ENCODE results near the gene MPV17.
A peak's percentile ranks its signal among the peaks of the same experiment; 100 is the strongest.
"Not testable (repeated sequence)": the region's sequence is repeated elsewhere in the genome, so short reads cannot be mapped to it uniquely, and the experiment has no call there.

MPV17 gene

DNA sequence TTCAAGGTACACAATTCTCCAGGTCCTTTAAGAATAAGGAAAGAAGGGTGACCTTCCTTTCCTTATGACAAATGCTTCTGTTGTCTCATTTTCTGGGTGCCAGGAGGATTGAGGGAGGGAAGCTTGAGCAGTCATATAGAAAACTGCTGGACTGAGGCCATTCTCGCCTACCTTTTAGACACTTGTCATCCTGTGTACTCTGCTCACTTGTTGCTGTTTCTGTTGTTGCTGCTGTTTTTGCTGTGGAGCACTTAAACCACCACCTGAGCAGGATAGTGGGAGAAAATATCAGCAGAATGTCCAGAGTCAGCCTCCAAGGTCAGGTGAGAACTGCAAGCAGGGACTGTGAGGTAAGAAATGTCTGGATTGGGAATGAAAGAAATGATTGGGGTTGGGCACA is 44.9 kb downstream of the MPV17 start:
- H3K4me3 Mint-ChIP-seq = no peak overlapping the region
- DNase-seq (no peak), ATAC-seq (replicated peaks) (no peak)
- no peak overlapping the region for H3K27ac Mint-ChIP-seq
- no peaks in the 10 kb centered on the region for H3K9me3 Mint-ChIP-seq
- H3K36me3 Mint-ChIP-seq (ENCODE audit: insufficient read depth) = no peaks in the 10 kb centered on the region
- H3K27me3 Mint-ChIP-seq = peaks cover 55 to 86% of the 10 kb centered on the region in 2 donors
- H3K4me1 Mint-ChIP-seq (ENCODE audit: low read depth in 2 of 2) = no peaks in the 10 kb centered on the region

DNA sequence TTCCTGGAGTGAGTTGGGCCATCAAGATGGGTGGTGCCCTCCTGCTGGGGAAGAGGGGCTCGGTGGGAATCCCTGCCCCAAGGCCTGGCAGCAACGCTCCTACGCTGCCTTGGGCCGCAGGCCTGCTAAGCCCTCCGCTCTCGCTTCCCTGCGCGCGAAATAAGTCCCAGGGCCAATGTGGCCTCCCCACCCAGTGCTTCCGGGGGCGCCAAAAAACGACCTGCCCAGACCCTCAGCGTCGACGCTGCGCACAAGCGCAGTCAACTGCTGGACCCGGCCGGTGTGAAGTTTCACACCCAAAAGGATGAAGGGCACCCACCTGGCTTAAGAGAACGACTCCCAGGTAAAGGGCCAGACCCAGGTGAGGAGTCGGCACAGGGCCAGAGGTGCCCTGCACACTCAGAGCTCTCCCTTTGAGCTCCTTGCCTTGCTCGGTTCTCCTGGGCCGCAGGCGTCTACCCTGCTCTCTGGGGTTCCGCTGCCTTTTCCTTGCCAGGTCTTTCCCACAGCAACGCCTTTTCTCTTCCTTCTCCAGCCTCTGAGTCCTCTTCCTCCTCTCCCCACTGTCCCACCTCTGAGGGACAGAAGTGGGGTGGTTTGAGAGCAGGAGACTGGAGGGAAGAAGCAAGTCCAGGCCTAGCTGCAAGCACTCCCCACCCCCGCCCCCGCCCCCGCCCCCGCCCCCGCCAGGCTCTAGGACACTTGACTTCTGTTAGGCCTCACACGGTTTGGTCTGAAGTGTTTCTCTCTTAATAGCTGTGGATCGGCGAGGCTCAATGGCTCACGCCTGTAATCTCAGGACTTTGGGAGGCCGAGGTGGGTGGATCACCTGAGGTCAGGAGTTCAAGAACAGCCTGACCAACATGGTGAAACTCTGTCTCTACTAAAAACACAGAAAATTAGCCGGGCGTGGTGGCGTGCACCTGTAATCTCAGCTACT is 47.4 kb downstream of the MPV17 start, which contains the start of gene DNAJC5G:
Gene DNAJC5G (plus strand): TSS at position 223 of the 940 bp plus-strand sequence. CDS start 1,296 bp downstream, outside the sequence.
- H3K27ac Mint-ChIP-seq = no peak within 1 kb of the TSS

DNA sequence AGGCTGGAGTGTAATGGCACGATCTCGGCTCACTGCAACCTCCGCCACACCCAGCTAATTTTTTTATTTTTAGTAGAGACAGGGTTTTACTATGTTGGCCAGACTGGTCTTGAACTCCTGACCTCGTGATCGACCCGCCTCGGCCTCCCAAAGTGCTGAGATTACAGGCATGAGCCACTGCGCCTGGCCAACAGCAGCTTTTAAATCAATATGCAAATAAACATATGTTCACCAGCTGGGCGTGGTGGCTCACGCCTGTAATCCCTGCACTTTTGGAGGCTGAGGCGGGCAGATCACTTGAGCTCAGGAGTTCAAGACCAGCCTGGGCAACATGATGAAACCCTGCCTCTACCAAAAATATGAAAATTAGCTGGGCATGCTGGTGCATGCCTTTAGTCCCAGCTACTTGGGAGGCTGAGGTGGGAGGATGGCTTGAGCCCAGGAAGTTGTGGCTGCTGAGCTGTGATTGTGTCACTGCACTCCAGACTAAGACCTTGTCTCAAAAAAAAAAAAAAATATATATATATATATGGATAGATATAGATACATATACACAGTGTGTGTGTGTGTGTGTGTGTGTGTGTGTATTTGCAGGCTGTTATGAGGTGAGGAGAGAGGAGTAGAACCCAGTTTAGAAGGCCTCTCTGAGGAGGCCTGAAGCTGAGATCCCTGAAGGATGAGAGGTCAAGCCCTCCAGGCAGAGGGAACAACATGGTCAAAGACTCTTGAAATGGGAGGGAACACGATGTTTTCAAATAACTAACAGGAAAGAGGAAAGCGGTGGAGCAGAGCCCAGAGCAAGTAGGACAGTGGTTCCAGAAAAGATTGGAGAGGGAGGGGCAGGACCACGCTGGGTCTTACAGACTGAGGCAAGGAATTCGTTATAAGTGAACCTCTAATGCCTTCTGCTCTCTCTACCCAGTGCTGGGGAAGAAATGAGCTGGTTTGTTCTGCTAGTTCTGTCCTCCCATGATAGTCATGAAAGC is 50.1 kb downstream of the MPV17 start:
- not testable (repeated sequence) for ATAC-seq (replicated peaks); H3K27ac Mint-ChIP-seq; DNase-seq; H3K36me3 Mint-ChIP-seq (ENCODE audit: insufficient read depth); H3K9me3 Mint-ChIP-seq; H3K4me1 Mint-ChIP-seq (ENCODE audit: low read depth in 2 of 2); H3K4me3 Mint-ChIP-seq
- peaks cover 37 to 49% of the 10 kb centered on the region in 2 donors for H3K27me3 Mint-ChIP-seq

More for the DNA sequence above, 47.4 kb downstream of the MPV17 start, which contains the start of gene DNAJC5G:
- no peaks in the 10 kb centered on the region for H3K4me1 Mint-ChIP-seq (ENCODE audit: low read depth in 2 of 2)
- no peaks in the 10 kb centered on the region for H3K9me3 Mint-ChIP-seq
- ATAC-seq (replicated peaks) = no peak
- H3K27me3 Mint-ChIP-seq = peaks cover 38 to 65% of the 10 kb centered on the region in 2 donors
- H3K36me3 Mint-ChIP-seq (ENCODE audit: insufficient read depth) = no peaks in the 10 kb centered on the region
- no peak within 1 kb of the TSS for H3K4me3 Mint-ChIP-seq
- no peak for DNase-seq

DNA sequence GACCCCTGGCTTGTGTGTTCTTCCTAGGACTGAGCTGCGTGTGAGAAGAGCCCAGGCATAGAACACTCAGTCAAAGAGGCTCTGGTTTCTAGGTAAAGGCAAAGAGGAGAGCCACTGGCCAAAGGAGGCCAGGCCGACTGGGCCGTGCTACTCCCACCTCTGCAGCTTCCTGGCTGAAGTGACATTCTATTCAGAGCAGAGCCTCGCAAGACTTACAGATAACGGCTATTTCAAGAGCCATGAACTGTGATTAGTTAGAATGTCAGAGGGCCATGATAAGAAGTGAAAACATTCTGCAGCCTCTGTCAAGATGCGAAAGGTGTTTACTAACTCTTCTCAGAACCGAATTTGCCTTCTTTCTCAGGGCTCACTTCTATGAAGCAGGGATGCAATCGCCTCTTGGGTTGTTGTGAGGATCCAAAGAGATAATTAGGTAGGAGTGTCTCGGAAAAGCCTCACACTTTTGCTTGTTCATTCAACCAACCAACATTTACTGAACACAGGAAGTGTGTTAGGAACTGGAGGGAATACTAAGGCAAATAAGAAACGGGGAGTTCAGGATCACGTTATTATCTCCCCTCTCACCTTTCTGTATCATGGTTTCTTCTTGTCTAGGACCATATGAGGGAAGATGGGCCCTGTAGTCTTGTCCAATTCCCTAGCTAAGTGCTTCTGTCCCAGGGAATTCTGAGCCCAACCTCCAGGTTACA is 51.1 kb downstream of the MPV17 start:
- peaks cover 30 to 39% of the 10 kb centered on the region in 2 donors for H3K27me3 Mint-ChIP-seq
- no peak overlapping the region for H3K27ac Mint-ChIP-seq
- H3K4me3 Mint-ChIP-seq = no peak overlapping the region

DNA sequence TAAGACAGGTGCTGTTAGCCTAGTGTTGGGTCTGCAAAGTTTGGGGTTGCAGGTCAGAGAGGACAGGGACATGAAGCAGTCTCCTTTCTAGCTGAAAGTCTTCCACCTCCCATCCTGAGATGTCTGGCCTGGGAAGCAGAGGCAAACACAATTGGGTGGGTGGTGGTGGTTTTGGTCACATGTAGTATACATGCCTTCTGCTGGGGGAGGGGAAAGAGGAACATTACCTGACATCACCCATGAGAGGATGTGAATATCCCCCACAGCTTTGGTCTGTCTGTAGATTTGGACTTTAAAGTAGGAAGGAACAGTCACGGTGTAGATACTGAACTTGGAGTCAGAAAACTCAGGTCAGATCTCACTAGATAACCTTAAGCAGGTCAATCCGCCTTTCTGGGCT is 52.2 kb downstream of the MPV17 start:
- DNase-seq = no peak
- H3K4me1 Mint-ChIP-seq (ENCODE audit: low read depth in 2 of 2) = no peaks in the 10 kb centered on the region
- H3K36me3 Mint-ChIP-seq (ENCODE audit: insufficient read depth) = no peaks in the 10 kb centered on the region
- H3K9me3 Mint-ChIP-seq = no peaks in the 10 kb centered on the region
- no peak overlapping the region for H3K4me3 Mint-ChIP-seq
- H3K27ac Mint-ChIP-seq = no peak overlapping the region
- no peak for ATAC-seq (replicated peaks)
- H3K27me3 Mint-ChIP-seq = peaks cover 27 to 29% of the 10 kb centered on the region in 2 donors

More for the DNA sequence above, 51.1 kb downstream of the MPV17 start:
- DNase-seq (no peak), ATAC-seq (replicated peaks) (no peak)
- Mint-ChIP-seq H3K9me3 (no peaks in the 10 kb centered on the region), H3K4me1 (ENCODE audit: low read depth in 2 of 2) (no peaks in the 10 kb centered on the region), H3K36me3 (ENCODE audit: insufficient read depth) (no peaks in the 10 kb centered on the region)

DNA sequence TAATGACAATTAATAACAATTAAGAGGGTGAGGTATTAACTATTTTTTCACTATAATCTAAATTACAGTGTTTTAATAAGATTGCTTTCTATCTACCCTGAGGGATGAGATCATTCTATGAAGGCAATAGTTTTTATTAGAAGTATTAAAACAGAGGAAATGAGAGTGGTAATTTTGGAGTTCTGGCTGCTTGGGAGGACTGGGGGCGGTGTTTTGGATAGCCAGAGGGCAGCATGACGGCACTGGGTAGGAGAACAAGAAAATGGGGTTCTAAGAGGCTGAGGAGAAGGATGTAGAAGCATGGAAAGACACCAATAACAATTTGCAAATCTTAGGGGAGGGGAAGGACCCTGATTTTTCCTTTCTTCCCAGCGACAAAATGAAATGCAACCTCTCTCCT is 52.8 kb downstream of the MPV17 start:
- Mint-ChIP-seq H3K27ac (no peak overlapping the region), H3K4me1 (ENCODE audit: low read depth in 2 of 2) (peaks cover 0 to 2% of the 10 kb centered on the region in 2 donors), H3K27me3 (peaks cover 24 to 32% of the 10 kb centered on the region in 2 donors), H3K9me3 (no peaks in the 10 kb centered on the region), H3K36me3 (ENCODE audit: insufficient read depth) (no peaks in the 10 kb centered on the region), H3K4me3 (no peak overlapping the region)
- ATAC-seq (replicated peaks) (no peak), DNase-seq (no peak)

DNA sequence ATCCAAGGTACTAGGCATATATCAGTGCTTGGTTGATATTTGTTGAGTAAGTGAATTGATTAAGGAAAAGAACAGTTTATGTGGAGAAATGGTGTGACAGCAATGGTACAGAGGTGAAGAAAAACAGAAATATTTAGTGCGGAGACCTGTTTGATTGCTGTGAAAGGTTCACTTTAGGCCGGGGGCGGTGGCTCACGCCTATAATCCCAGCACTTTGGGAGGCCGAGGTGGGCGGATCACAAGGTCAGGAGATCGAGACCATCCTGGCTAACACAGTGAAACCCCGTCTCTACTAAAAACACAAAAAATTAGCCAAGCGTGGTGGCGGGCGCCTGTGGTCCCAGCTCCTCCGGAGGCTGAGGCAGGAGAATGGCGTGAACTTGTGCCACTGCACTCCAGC is 54.6 kb downstream of the MPV17 start:
- H3K27me3 Mint-ChIP-seq = peaks cover 21 to 30% of the 10 kb centered on the region in 2 donors
- H3K27ac Mint-ChIP-seq; H3K4me3 Mint-ChIP-seq; H3K36me3 Mint-ChIP-seq (ENCODE audit: insufficient read depth); ATAC-seq (replicated peaks); DNase-seq; H3K9me3 Mint-ChIP-seq: not testable (repeated sequence)
- peaks cover 10 to 12% of the 10 kb centered on the region in 2 donors for H3K4me1 Mint-ChIP-seq (ENCODE audit: low read depth in 2 of 2)

DNA sequence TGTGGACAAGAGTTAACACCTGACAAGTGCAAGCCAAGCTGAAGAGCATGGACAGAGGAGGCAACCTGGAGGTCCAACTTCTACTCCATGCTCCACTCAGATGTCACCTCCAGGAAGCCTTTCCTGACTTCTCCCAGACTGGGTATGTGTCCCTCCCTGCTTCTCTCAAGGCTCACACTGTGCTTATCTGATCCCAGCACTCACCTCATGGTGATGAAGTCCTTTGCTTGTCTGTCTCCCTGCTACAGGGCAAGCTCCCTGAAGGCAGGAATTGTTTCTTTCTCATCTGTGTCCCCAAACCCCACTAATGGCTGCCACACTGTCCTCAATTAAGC is 57.4 kb downstream of the MPV17 start:
- Mint-ChIP-seq H3K27ac (no peak overlapping the region), H3K27me3 (peaks cover 36 to 43% of the 10 kb centered on the region in 2 donors), H3K4me3 (peak overlapping the region in 1 of 2 donors; percentile 47), H3K36me3 (ENCODE audit: insufficient read depth) (peaks cover 3% of the 10 kb centered on the region), H3K9me3 (no peaks in the 10 kb centered on the region), H3K4me1 (ENCODE audit: low read depth in 2 of 2) (peaks cover 22 to 27% of the 10 kb centered on the region in 2 donors)
- DNase-seq (no peak), ATAC-seq (replicated peaks) (no peak)

DNA sequence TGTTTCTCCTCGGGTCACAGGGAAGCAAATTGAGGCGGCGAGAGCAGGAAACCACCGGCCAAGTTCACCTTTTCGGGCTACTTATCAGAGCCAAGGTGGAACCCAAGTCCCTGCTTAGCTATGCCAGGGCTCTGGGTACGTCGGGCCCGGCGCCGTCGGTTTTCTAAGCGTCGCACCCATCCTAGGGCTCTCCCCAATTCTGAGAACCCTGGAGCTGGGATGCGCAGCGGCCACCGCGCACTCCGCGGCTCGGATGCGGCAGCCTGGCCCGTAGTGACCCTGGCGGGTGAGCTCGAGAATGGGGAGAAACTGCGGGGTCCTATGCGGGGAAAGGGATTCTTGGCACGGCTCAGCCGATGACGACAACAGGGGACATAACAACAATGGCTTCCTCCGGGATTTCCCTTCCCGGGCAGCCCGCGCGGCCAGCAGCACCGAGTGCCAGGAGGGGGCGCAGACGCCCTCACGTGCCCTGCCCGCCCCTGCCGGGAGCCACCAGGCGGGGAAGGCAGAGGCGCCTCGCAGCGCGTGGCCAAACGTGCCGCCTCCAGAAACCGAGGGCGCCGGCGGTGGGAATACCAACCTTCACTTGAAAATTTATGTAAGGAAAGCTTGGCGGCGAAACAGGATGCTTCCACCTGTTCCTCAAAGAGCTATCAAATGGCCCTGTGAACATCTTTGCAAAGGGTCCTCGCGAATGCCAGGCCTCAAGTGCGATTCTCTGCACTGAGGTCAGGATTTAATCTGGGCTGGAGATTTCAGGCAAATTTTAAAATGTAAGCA is 58.0 kb downstream of the MPV17 start:
- no peak overlapping the region for H3K27ac Mint-ChIP-seq
- H3K4me1 Mint-ChIP-seq (ENCODE audit: low read depth in 2 of 2) = peaks cover 22 to 27% of the 10 kb centered on the region in 2 donors
- peak overlapping the region; percentile 86 to 97 for H3K4me3 Mint-ChIP-seq
- peaks cover 3% of the 10 kb centered on the region for H3K36me3 Mint-ChIP-seq (ENCODE audit: insufficient read depth)
- ATAC-seq (replicated peaks) = peak; percentile 74
- peaks cover 41 to 45% of the 10 kb centered on the region in 2 donors for H3K27me3 Mint-ChIP-seq
- DNase-seq = peak; percentile 43 to 53 (median 46)
- no peaks in the 10 kb centered on the region for H3K9me3 Mint-ChIP-seq

DNA sequence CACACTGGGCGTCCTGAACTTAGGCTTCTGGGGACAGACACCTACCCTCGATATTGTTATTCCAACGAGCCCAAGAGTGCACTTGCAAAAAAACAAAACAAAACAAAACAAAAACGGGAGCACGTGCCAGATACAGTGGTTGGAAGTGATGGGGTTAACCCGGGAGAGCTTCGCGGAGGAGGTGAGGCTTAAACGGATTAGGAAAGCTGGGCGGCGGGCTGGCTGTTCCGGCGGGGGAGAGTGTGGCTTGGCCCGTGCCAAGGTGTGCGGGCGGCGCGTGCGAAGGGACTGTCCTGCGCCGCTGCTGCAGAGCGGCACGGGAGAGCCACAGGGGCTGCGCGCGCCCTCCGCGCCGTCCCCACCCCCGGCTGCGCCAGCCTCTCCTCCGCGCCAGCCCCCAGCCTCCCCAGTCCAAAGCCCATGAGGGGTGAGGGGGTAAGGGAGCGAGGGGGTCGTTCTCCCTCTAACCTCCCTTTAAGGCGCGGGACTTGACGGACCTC is 58.6 kb downstream of the MPV17 start:
- Mint-ChIP-seq H3K9me3 (no peaks in the 10 kb centered on the region), H3K27me3 (peaks cover 45 to 48% of the 10 kb centered on the region in 2 donors), H3K36me3 (ENCODE audit: insufficient read depth) (peaks cover 3% of the 10 kb centered on the region), H3K4me3 (peak overlapping the region; percentile 86 to 97), H3K27ac (no peak overlapping the region), H3K4me1 (ENCODE audit: low read depth in 2 of 2) (peaks cover 22 to 27% of the 10 kb centered on the region in 2 donors)
- ATAC-seq (replicated peaks) (peak; percentile 70), DNase-seq (no peak)

DNA sequence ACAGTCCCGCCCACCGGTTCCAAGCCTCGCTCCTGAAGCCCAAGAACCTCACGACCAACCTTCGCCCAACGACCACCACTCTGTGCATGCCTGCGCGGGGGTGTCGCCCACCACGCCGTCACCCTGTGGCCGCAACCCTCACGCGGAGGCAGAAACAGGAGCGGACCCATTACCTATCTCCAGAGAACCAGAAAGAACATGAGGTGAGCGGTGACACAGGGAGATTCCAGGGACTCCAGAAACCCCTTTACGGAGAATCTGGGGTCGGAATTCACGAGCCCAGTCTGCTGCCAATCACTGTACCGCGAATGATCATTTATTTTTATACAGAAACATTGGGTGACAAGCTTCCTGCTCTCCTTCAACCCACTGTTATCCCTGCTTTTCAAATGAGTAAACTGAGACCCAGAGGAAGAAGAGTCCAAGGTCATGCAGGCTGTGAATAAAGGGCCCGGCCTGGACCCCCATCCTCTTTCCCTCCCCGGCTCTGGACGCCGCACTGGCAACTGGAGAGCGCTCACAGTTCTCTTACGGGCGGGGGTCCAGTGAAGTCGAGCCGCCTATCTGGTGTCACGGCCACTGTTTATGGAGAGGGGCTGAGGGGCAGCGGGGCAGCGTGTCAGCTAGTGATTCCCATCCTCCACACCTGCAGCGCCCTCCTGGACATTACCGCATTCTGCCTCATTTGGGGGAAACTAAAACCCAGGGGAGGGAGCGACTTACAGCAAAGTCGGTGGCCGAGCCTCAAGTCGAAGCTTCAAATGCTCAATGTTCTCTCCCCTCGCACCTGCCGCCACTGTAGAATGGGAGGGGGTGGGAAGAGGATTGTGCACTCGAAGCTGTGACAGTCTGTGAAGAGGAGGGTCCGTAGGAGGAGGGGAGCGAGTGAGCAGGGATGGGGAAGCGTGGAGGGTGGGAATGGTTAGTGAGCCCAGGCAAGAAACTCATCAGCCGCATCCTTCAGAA is 59.3 kb downstream of the MPV17 start:
- H3K36me3 Mint-ChIP-seq (ENCODE audit: insufficient read depth) = peaks cover 3% of the 10 kb centered on the region
- no peaks in the 10 kb centered on the region for H3K9me3 Mint-ChIP-seq
- H3K4me1 Mint-ChIP-seq (ENCODE audit: low read depth in 2 of 2) = peaks cover 22 to 27% of the 10 kb centered on the region in 2 donors
- H3K27me3 Mint-ChIP-seq = peaks cover 51 to 55% of the 10 kb centered on the region in 2 donors
- peak overlapping the region; percentile 86 to 97 for H3K4me3 Mint-ChIP-seq
- no peak for ATAC-seq (replicated peaks)
- peak overlapping the region; percentile 25 to 78 for H3K27ac Mint-ChIP-seq
- DNase-seq = no peak

Data from effector memory CD8-positive, alpha-beta T cell (primary cell).